ENCODE data around the gene KRTAP5-1. TPM values are rescaled to one million over a fixed set of nuclear protein-coding genes. Genes with fewer than 3 reads are reported as not detected.

Gene KRTAP5-1
- polyA plus RNA-seq, 2 donors = not detected

DNA sequence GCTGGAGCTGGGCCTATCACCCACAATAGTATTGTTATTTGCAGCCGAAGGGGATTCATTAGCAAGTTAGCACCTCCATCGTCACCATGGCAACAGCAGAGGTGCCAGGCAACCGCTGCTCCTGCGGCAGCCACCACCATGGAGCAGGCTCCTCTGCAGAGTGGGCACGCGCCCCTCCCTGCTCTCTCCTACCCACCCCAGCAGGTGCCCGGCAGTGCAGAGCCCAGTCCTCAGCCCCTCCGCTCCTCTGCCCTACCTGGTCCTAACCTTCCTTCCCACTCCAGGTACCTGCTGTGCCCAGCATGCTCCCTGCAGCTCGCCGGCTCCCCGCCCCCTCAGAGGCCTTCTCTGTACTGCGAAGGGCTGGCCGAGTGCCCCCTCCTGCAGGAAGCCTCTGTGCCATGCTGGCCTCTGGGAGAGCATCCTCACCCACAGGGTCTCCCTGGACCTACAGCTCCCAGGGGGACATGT lies 16.6 kb downstream of the KRTAP5-1 start:
- WGBS, 2 donors = 55 to 65% methylated on average over 13 of the region's 13 CpGs
- Histone ChIP-seq H3K27ac (ENCODE audit: low read depth in 2 of 2, low read length in 1 of 2) (no peak overlapping the region), H3K9me3 (ENCODE audit: control insufficient read depth in 2 of 2, insufficient read depth in 1 of 2, low read depth in 1 of 2, low read length in 1 of 2) (no peaks in the 10 kb centered on the region), H3K4me1 (ENCODE audit: control insufficient read depth in 2 of 2, insufficient read depth in 2 of 2, low read length in 1 of 2) (peaks cover 4 to 10% of the 10 kb centered on the region in 2 donors), H3K4me3 (ENCODE audit: low read depth in 1 of 2, low read length in 2 of 2) (no peak overlapping the region), H3K36me3 (ENCODE audit: control insufficient read depth in 2 of 2, insufficient read depth in 2 of 2, low read length in 1 of 2) (no peaks in the 10 kb centered on the region), H3K27me3 (ENCODE audit: control insufficient read depth in 1 of 2, insufficient read depth in 2 of 2, low read length in 2 of 2) (peaks cover 0 to 2% of the 10 kb centered on the region in 2 donors)

DNA sequence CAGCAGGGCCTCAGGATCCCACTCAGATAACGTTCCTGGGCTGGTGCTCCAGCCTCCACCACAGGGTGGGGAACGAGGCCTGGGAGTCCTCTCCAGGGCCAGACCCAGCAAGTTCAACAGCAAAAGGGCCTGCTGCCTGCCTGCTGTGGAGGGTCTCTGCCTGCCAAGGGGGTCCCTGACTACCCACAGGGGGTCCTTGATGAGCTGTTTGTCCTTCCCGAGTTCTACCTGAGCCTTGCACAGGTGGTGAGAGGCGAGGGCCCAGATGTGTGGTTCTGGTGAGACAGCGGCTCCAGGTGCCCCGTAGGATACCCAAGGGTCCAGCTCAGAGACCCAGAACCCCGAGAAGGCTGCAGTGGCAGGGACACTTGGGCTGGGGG lies 17.4 kb downstream of the KRTAP5-1 start:
- no peak overlapping the region for H3K27ac ChIP-seq (ENCODE audit: low read depth in 2 of 2, low read length in 1 of 2)
- H3K4me3 ChIP-seq (ENCODE audit: low read depth in 1 of 2, low read length in 2 of 2) = no peak overlapping the region
- H3K27me3 ChIP-seq (ENCODE audit: control insufficient read depth in 1 of 2, insufficient read depth in 2 of 2, low read length in 2 of 2) = no peaks in the 10 kb centered on the region
- no peaks in the 10 kb centered on the region for H3K36me3 ChIP-seq (ENCODE audit: control insufficient read depth in 2 of 2, insufficient read depth in 2 of 2, low read length in 1 of 2)
- H3K4me1 ChIP-seq (ENCODE audit: control insufficient read depth in 2 of 2, insufficient read depth in 2 of 2, low read length in 1 of 2) = peaks cover 4 to 11% of the 10 kb centered on the region in 2 donors
- no peaks in the 10 kb centered on the region for H3K9me3 ChIP-seq (ENCODE audit: control insufficient read depth in 2 of 2, insufficient read depth in 1 of 2, low read depth in 1 of 2, low read length in 1 of 2)
- 72 to 76% methylated on average over 7 of the region's 7 CpGs for WGBS, 2 donors

DNA sequence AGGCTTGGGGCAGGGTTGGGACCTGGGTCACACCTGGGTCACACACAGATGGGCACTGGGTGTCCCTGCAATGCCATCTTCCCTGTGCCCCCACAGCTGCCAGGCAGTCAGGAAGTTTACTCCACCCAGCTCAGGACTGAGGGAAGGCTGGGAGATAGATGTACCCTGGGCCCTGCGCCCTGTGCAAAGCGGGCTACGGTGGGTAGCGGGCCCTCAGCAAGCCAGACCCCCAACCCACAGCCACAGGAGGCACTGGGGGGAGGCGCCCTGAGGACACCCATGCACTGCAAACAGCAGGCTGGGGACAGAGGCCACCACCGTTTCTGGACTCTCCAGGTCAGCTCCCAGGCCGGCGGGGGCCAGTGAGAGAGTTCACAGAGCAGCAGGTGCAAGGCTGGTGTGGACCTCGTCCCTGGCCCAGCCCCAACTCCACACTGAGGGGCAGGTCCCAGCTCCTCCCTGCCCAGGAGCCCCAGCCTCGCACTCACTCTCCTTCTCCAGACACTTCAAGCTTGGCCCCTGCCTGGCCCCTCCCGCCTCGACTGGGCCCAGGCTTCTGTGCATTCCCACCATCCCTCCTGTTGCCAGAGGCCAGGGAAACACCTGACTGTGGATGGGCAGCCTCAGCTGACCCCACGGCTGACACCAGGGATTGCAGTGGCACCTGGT lies 17.9 kb downstream of the KRTAP5-1 start:
- peaks cover 4 to 11% of the 10 kb centered on the region in 2 donors for H3K4me1 ChIP-seq (ENCODE audit: control insufficient read depth in 2 of 2, insufficient read depth in 2 of 2, low read length in 1 of 2)
- no peaks in the 10 kb centered on the region for H3K36me3 ChIP-seq (ENCODE audit: control insufficient read depth in 2 of 2, insufficient read depth in 2 of 2, low read length in 1 of 2)
- H3K27ac ChIP-seq (ENCODE audit: low read depth in 2 of 2, low read length in 1 of 2) = no peak overlapping the region
- H3K9me3 ChIP-seq (ENCODE audit: control insufficient read depth in 2 of 2, insufficient read depth in 1 of 2, low read depth in 1 of 2, low read length in 1 of 2) = no peaks in the 10 kb centered on the region
- H3K27me3 ChIP-seq (ENCODE audit: control insufficient read depth in 1 of 2, insufficient read depth in 2 of 2, low read length in 2 of 2) = no peaks in the 10 kb centered on the region
- WGBS, 2 donors = 70 to 71% methylated on average over 13 of the region's 13 CpGs
- no peak overlapping the region for H3K4me3 ChIP-seq (ENCODE audit: low read depth in 1 of 2, low read length in 2 of 2)

DNA sequence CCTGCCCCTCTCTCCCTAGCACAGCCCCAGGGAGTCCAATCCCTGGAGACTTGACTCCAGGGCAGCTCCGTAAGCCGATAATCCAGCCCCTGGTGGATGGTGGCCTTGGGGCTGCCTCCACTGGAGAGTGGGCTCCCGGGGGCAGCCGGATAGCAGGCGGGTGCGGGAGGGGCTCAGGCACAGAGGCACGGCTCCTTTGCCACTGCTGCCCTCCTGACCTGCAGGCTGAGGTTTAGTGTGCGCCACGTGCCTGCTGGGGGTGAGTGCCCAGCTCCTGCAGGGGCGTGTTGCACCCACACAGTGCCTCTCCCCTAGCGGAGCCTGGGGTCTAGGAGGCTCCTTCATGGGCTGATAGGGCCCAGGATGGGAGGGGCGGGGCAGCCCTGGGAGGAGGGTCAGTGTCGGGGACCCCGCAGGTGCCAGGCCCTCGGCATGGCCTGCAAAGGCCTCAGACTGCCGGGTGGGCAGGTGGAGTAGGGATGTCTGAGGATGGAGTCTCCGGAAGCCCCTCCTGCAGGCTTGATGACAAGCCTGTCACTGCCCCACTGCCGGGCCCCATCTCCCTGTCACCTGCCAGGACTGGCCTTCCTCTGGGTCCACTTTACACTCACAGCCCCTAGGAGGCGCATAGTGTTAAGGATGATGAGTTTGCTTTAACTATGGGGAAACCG lies 18.6 kb downstream of the KRTAP5-1 start:
- Histone ChIP-seq H3K36me3 (ENCODE audit: control insufficient read depth in 2 of 2, insufficient read depth in 2 of 2, low read length in 1 of 2) (no peaks in the 10 kb centered on the region), H3K9me3 (ENCODE audit: control insufficient read depth in 2 of 2, insufficient read depth in 1 of 2, low read depth in 1 of 2, low read length in 1 of 2) (no peaks in the 10 kb centered on the region), H3K4me1 (ENCODE audit: control insufficient read depth in 2 of 2, insufficient read depth in 2 of 2, low read length in 1 of 2) (peaks cover 4 to 11% of the 10 kb centered on the region in 2 donors), H3K27ac (ENCODE audit: low read depth in 2 of 2, low read length in 1 of 2) (no peak overlapping the region), H3K27me3 (ENCODE audit: control insufficient read depth in 1 of 2, insufficient read depth in 2 of 2, low read length in 2 of 2) (no peaks in the 10 kb centered on the region), H3K4me3 (ENCODE audit: low read depth in 1 of 2, low read length in 2 of 2) (no peak overlapping the region)
- WGBS, 2 donors = 73 to 77% methylated on average over 20 of the region's 20 CpGs

DNA sequence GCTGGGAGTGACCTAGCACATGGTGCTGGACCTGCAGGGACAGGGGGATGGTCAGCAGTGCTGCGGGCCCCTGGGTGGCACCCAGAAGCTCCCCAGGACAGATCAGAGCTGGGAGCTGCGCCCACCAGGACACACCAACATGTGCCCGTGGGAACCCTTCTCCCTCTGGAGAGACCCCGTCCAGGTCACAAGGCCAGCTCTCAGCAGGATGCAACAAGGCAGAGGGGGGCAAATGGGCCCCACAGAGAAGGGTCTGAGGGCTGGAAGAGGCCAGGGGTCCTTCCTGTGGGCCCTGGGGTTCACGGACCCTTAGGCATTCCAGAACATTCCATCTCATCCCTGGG lies 19.2 kb downstream of the KRTAP5-1 start:
- peaks cover 2 to 9% of the 10 kb centered on the region in 2 donors for H3K4me1 ChIP-seq (ENCODE audit: control insufficient read depth in 2 of 2, insufficient read depth in 2 of 2, low read length in 1 of 2)
- no peak overlapping the region for H3K27ac ChIP-seq (ENCODE audit: low read depth in 2 of 2, low read length in 1 of 2)

DNA sequence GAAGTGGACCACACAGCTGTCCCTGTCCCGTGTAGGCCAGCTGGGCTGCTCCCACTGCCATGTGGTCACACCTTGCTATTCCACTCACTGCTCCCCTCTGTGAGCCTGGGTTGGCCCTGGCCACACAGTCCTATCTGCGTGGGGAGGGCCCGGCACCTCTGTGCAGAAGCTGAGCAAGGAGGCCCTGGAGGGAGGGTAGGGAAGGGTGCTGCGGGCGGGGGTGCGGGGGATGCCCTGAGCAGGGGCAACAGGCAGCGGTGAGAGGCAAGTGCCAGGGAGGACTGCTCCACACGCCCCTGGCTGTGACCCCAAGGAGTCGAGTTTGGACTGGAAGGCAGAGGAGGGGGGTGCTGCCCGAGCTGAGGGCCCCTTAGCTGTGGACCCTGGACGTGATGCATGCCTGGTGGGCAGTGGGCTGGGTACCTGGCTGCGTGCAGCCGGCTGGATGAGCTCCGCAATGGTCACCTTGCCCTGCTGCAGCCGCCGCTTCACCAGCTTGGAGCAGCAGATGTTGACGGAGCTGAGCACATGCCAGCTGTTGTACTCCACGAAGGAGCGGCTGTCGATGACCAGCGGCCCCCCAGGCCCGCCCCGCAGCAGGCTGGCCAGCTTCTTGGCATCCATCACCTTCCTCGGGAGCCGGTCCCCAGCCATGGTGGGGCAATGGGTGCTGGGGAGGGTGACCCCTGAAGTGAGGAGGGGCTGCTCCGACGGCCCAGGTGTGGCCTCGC lies 19.7 kb downstream of the KRTAP5-1 start:
- no peaks in the 10 kb centered on the region for H3K27me3 ChIP-seq (ENCODE audit: control insufficient read depth in 1 of 2, insufficient read depth in 2 of 2, low read length in 2 of 2)
- H3K27ac ChIP-seq (ENCODE audit: low read depth in 2 of 2, low read length in 1 of 2) = peak overlapping the region in 1 of 2 donors; percentile 19
- no peak overlapping the region for H3K4me3 ChIP-seq (ENCODE audit: low read depth in 1 of 2, low read length in 2 of 2)
- no peaks in the 10 kb centered on the region for H3K36me3 ChIP-seq (ENCODE audit: control insufficient read depth in 2 of 2, insufficient read depth in 2 of 2, low read length in 1 of 2)
- 76 to 80% methylated on average over 28 of the region's 28 CpGs for WGBS, 2 donors
- no peaks in the 10 kb centered on the region for H3K9me3 ChIP-seq (ENCODE audit: control insufficient read depth in 2 of 2, insufficient read depth in 1 of 2, low read depth in 1 of 2, low read length in 1 of 2)
- peaks cover 2 to 8% of the 10 kb centered on the region in 2 donors for H3K4me1 ChIP-seq (ENCODE audit: control insufficient read depth in 2 of 2, insufficient read depth in 2 of 2, low read length in 1 of 2)

More for the DNA sequence above, 19.2 kb downstream of the KRTAP5-1 start:
- WGBS, 2 donors = 72 to 80% methylated on average over 5 of the region's 5 CpGs
- no peaks in the 10 kb centered on the region for H3K27me3 ChIP-seq (ENCODE audit: control insufficient read depth in 1 of 2, insufficient read depth in 2 of 2, low read length in 2 of 2)
- no peak overlapping the region for H3K4me3 ChIP-seq (ENCODE audit: low read depth in 1 of 2, low read length in 2 of 2)
- H3K9me3 ChIP-seq (ENCODE audit: control insufficient read depth in 2 of 2, insufficient read depth in 1 of 2, low read depth in 1 of 2, low read length in 1 of 2) = no peaks in the 10 kb centered on the region
- no peaks in the 10 kb centered on the region for H3K36me3 ChIP-seq (ENCODE audit: control insufficient read depth in 2 of 2, insufficient read depth in 2 of 2, low read length in 1 of 2)

DNA sequence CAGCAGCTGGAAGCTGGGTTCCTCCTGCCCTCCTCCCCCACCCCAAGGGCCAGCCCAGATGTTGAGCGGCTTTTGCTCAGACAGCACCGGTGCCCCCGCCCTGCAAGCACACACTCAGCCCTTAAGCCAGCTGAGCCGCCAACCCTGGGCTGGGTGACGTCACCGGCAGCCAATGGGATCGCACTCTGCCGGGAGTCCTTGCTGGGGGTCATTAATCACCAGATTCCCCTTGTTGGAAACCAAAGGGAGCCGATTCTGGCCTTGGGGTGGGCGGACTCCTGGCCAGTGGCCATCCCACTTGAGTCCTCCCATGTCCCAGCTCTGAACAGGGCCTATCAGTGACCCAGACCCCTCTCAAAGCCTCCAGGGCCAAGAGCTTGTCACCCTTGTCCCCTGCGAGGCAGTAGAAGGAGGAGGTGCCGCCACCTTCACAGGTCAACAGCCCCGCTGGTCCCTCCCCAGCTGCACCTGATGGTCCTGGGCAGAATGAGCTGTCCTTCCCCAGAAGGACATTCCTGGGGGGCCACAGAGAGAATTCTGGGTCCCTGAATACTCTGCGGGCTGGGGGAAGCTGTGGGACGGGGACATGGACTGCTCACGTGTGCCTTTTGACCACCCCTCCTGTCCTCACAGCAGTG lies 20.4 kb downstream of the KRTAP5-1 start:
- Histone ChIP-seq H3K4me3 (ENCODE audit: low read depth in 1 of 2, low read length in 2 of 2) (no peak overlapping the region), H3K9me3 (ENCODE audit: control insufficient read depth in 2 of 2, insufficient read depth in 1 of 2, low read depth in 1 of 2, low read length in 1 of 2) (no peaks in the 10 kb centered on the region), H3K27ac (ENCODE audit: low read depth in 2 of 2, low read length in 1 of 2) (peak overlapping the region in 1 of 2 donors; percentile 19), H3K4me1 (ENCODE audit: control insufficient read depth in 2 of 2, insufficient read depth in 2 of 2, low read length in 1 of 2) (peaks cover 4 to 8% of the 10 kb centered on the region in 2 donors), H3K36me3 (ENCODE audit: control insufficient read depth in 2 of 2, insufficient read depth in 2 of 2, low read length in 1 of 2) (no peaks in the 10 kb centered on the region), H3K27me3 (ENCODE audit: control insufficient read depth in 1 of 2, insufficient read depth in 2 of 2, low read length in 2 of 2) (no peaks in the 10 kb centered on the region)
- 37% methylated on average over 16 of the region's 16 CpGs for WGBS, 2 donors

DNA sequence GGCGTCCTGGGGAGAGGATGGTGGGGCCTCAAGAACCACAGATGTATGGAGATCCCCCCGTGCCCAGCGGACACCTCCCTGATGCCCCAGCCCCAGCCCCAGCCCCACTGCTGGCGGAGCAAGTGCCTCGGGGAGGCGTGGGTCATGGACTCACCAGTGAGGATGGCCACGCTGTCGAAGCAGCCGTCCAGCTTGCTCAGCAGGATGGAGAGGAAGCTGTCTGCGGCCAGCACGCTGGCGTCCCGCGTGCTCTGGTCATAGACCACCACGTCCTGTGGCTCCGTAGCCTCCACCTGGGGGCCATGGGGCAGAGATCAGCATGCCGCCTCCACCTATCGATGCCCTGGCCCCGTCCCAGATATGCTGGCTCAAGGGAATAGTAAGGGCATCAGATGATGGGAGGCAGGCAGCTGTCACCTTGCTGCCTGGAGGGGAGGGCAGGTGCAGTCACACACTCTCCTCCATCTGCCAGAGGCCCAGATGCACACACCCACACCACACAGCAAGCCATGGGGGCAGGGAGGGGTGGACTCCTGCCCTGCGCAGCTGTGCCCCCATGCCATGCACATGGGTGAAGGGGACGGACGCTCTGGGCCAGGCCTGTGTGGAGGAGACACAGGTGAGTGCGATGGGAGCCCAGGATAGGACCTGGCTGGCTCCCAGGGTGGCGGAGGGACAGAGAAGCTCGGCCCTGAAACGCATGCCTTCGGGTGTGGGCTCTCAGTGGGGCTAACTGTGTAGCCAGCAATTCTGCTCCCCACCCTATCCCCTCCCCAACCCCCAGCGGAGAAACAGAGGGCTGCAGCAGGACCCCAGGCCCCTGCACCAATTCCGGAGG lies 21.2 kb downstream of the KRTAP5-1 start:
- Histone ChIP-seq H3K27me3 (ENCODE audit: control insufficient read depth in 1 of 2, insufficient read depth in 2 of 2, low read length in 2 of 2) (no peaks in the 10 kb centered on the region), H3K27ac (ENCODE audit: low read depth in 2 of 2, low read length in 1 of 2) (no peak overlapping the region), H3K36me3 (ENCODE audit: control insufficient read depth in 2 of 2, insufficient read depth in 2 of 2, low read length in 1 of 2) (no peaks in the 10 kb centered on the region), H3K4me1 (ENCODE audit: control insufficient read depth in 2 of 2, insufficient read depth in 2 of 2, low read length in 1 of 2) (peaks cover 10% of the 10 kb centered on the region in 2 donors), H3K4me3 (ENCODE audit: low read depth in 1 of 2, low read length in 2 of 2) (no peak overlapping the region), H3K9me3 (ENCODE audit: control insufficient read depth in 2 of 2, insufficient read depth in 1 of 2, low read depth in 1 of 2, low read length in 1 of 2) (no peaks in the 10 kb centered on the region)
- 78 to 81% methylated on average over 29 of the region's 29 CpGs for WGBS, 2 donors
